H1 (cell line): Measurements from ENCODE around the gene TUBGCP6. TPM values are rescaled to one million over a fixed set of nuclear protein-coding genes. Genes with fewer than 3 reads are reported as not detected.
A peak's percentile ranks its signal among the peaks of the same experiment; 100 is the strongest.

Experiments used
- CTCF ChIA-PET: fragments of 300-600 bp; sonication (Branson Sonifier 250); formaldehyde crosslinking; loops from one replicate; lab custom pipeline; 2021; ENCODE audit not compliant: partially characterized antibody; lab: Charles Lee
- POLR2A ChIA-PET: fragments of 300-600 bp; sonication (Branson Sonifier 250); formaldehyde crosslinking; loops from one replicate; lab custom pipeline; 2021; ENCODE audit warnings: inconsistent platforms; ENCODE audit not compliant: partially characterized antibody; lab: Charles Lee
- DNase-seq, 2 experiments: peaks; one replicate each; pipeline versions ENCODE4 v3.0.0 to v3.0.0-alpha.2; 2010 to 2022; ENCODE audit warnings: low spot score in 2 of 2, low read depth in 1 of 2, mixed read lengths in 1 of 2
- FAIRE-seq: peaks from 2 replicates; lab custom pipeline; 2011; peaks lifted over from hg19 to GRCh38; lab: Jason Lieb, UNC
- H2AFZ ChIP-seq: 2 replicates; pipeline ENCODE4 v1.8.1; 2012; ENCODE audit warnings: low read length, inconsistent platforms
- H2AK5ac ChIP-seq: 2 replicates; pipeline ENCODE4 v1.6.1; 2013; ENCODE audit warnings: low read depth, low read length
- H2BK120ac ChIP-seq: replicated peaks from 2 replicates; pipeline ENCODE3; 2013; ENCODE audit warnings: low read depth, low read length, inconsistent platforms
- H2BK12ac ChIP-seq: 2 replicates; pipeline ENCODE4 v1.6.1; 2013; ENCODE audit warnings: low read depth, low read length
- H2BK15ac ChIP-seq: 2 replicates; pipeline ENCODE4 v1.6.1; 2013; ENCODE audit warnings: low read length
- H2BK20ac ChIP-seq: 2 replicates; pipeline ENCODE4 v1.6.1; 2013; ENCODE audit warnings: low read length
- H2BK5ac ChIP-seq: 2 replicates; pipeline ENCODE4 v1.6.1; 2013; ENCODE audit warnings: low read depth, low read length
- H3K14ac ChIP-seq: 2 replicates; pipeline ENCODE4 v1.6.1; 2013; ENCODE audit warnings: inconsistent platforms; ENCODE audit not compliant: insufficient read length
- H3K18ac ChIP-seq: 2 replicates; pipeline ENCODE4 v1.6.1; 2013; ENCODE audit warnings: low read length; ENCODE audit errors: extremely low read depth
- H3K23ac ChIP-seq: 2 replicates; pipeline ENCODE4 v1.6.1; 2013; ENCODE audit warnings: inconsistent platforms; ENCODE audit not compliant: insufficient read length
- H3K23me2 ChIP-seq: 2 replicates; pipeline ENCODE4 v1.6.1; 2013; ENCODE audit warnings: low read depth, low read length
- H3K27ac ChIP-seq: 2 replicates; pipeline ENCODE4 v1.6.1; 2011; ENCODE audit warnings: low read depth, low read length, inconsistent platforms
- H3K27me3 ChIP-seq, 4 experiments: replicated peaks in 1 of 4; 1 replicate in 1 of 4; 2 replicates in 3 of 4; pipeline versions ENCODE4 v1.6.1 to v1.8.1; 2011 to 2013; ENCODE audit warnings: low read length in 3 of 4, mild to moderate bottlenecking in 3 of 4, inconsistent platforms in 2 of 4, mixed read lengths in 2 of 4, moderate library complexity in 1 of 4; ENCODE audit not compliant: control insufficient read depth in 3 of 4, insufficient read depth in 3 of 4; ENCODE audit errors: extremely low read depth in 1 of 4
- H3K36me3 ChIP-seq, 4 experiments: 2 replicates each; pipeline versions ENCODE4 v1.6.1 to v1.8.1; 2011 to 2013; ENCODE audit warnings: mild to moderate bottlenecking in 4 of 4, low read length in 3 of 4, moderate library complexity in 2 of 4, control low read depth in 1 of 4, inconsistent platforms in 1 of 4; ENCODE audit not compliant: insufficient read depth in 4 of 4, control insufficient read depth in 2 of 4
- H3K4ac ChIP-seq: replicated peaks from 2 replicates; pipeline ENCODE3; 2013; ENCODE audit warnings: low read length, low read depth, mixed read lengths, inconsistent platforms; ENCODE audit not compliant: insufficient read length
- H3K4me1 ChIP-seq, 4 experiments: replicated peaks in 1 of 4; 1 replicate in 1 of 4; 2 replicates in 3 of 4; pipeline versions ENCODE4 v1.6.1 to v1.8.1; 2011 to 2013; ENCODE audit warnings: low read length in 3 of 4, inconsistent platforms in 2 of 4, mixed read lengths in 1 of 4; ENCODE audit not compliant: insufficient read depth in 4 of 4, control insufficient read depth in 3 of 4
- H3K4me2 ChIP-seq, 2 experiments: 2 replicates each; pipeline versions ENCODE4 v1.6.1 to v1.8.1; 2011 to 2013; ENCODE audit warnings: low read depth in 2 of 2, low read length in 2 of 2, control low read depth in 1 of 2, inconsistent platforms in 1 of 2, mild to moderate bottlenecking in 1 of 2; ENCODE audit not compliant: insufficient read depth in 1 of 2
- H3K4me3 ChIP-seq, 4 experiments: fragments of 200-600, 300-600 bp in 1 of 4; sonication (generic), shearing (Covaris generic), sonication (Bioruptor Twin) in 1 of 4; 2 replicates each; pipeline versions ENCODE4 v1.5.1 to v1.8.1; 2011 to 2016; ENCODE audit warnings: low read length in 4 of 4, low read depth in 3 of 4, control low read depth in 2 of 4, inconsistent platforms in 2 of 4, mild to moderate bottlenecking in 2 of 4, mixed read lengths in 1 of 4, moderate library complexity in 1 of 4; ENCODE audit not compliant: insufficient read depth in 2 of 4; ENCODE audit errors: extremely low read depth in 1 of 4
- H3K56ac ChIP-seq: replicated peaks from 2 replicates; pipeline ENCODE3; 2013; ENCODE audit warnings: low read depth, mild to moderate bottlenecking, mixed read lengths, low read length, inconsistent platforms; ENCODE audit not compliant: insufficient read length
- H3K79me1 ChIP-seq: 2 replicates; pipeline ENCODE4 v1.6.1; 2013; ENCODE audit warnings: low read depth, low read length, control low read depth
- H3K79me2 ChIP-seq, 2 experiments: 2 replicates each; pipeline versions ENCODE4 v1.6.1 to v1.8.1; 2012 to 2013; ENCODE audit warnings: low read length in 2 of 2, mild to moderate bottlenecking in 2 of 2, inconsistent platforms in 1 of 2; ENCODE audit not compliant: insufficient read depth in 2 of 2, control insufficient read depth in 1 of 2
- H3K9ac ChIP-seq, 4 experiments: replicated peaks in 1 of 4; 1 replicate in 1 of 4; 2 replicates in 3 of 4; pipeline versions ENCODE4 v1.6.1 to v1.8.1; 2011 to 2013; ENCODE audit warnings: low read depth in 3 of 4, low read length in 3 of 4, control low read depth in 2 of 4, mild to moderate bottlenecking in 2 of 4, moderate library complexity in 2 of 4, inconsistent platforms in 1 of 4; ENCODE audit errors: extremely low read depth in 1 of 4
- H3K9me3 ChIP-seq, 2 experiments: 2 replicates each; pipeline versions ENCODE4 v1.6.1 to v1.8.1; 2012 to 2013; ENCODE audit warnings: mild to moderate bottlenecking in 2 of 2, moderate library complexity in 2 of 2, control low read depth in 1 of 2, inconsistent platforms in 1 of 2, low read depth in 1 of 2, low read length in 1 of 2, mixed read lengths in 1 of 2; ENCODE audit not compliant: insufficient read depth in 2 of 2
- H4K20me1 ChIP-seq, 2 experiments: replicated peaks in 1 of 2; 2 replicates each; pipeline versions ENCODE3 to v1.8.1; 2011 to 2013; ENCODE audit warnings: inconsistent platforms in 2 of 2, low read length in 2 of 2, mild to moderate bottlenecking in 1 of 2; ENCODE audit not compliant: insufficient read depth in 2 of 2, control insufficient read depth in 1 of 2
- H4K5ac ChIP-seq: 2 replicates; pipeline ENCODE4 v1.6.1; 2013; ENCODE audit warnings: low read length, low read depth, mixed read lengths, inconsistent platforms; ENCODE audit not compliant: insufficient read length
- H4K8ac ChIP-seq: 2 replicates; pipeline ENCODE4 v1.8.0; 2013; ENCODE audit warnings: mild to moderate bottlenecking, moderate library complexity, low read length, inconsistent platforms; ENCODE audit not compliant: insufficient read depth; ENCODE audit errors: extremely low read depth
- H4K91ac ChIP-seq: replicated peaks from 2 replicates; pipeline ENCODE3; 2013; ENCODE audit warnings: low read length, mixed read lengths, inconsistent platforms; ENCODE audit not compliant: insufficient read length
- SRF ChIP-seq: IDR thresholded peaks from 2 replicates; pipeline ENCODE4 v1.6.1; 2011; ENCODE audit warnings: mild to moderate bottlenecking, low read depth, low read length, moderate library complexity
- TCF12 ChIP-seq: IDR thresholded peaks from 2 replicates; pipeline ENCODE4 v1.6.1; 2011; ENCODE audit warnings: low read depth, mild to moderate bottlenecking, low read length
- WGBS, 2 experiments: shearing (Covaris generic) in 1 of 2; methylation state at CpG; one replicate each; pipeline versions ENCODE4 v1.1.6 to v1.1.7; 2013 to 2015; ENCODE audit warnings: low lambda C conversion rate in 2 of 2, mixed read lengths in 2 of 2, inconsistent platforms in 1 of 2, low coverage in 1 of 2, missing lambda C conversion rate in 1 of 2; ENCODE audit not compliant: insufficient replicate concordance in 2 of 2, insufficient coverage in 1 of 2, insufficient read length in 1 of 2; ENCODE audit errors: extremely low coverage in 1 of 2, missing lambda C conversion rate in 1 of 2; 5-methylcytosine and 5-hydroxymethylcytosine counted together
- polyA plus RNA-seq, 7 experiments: library from polyadenylated mRNA; depleted of rRNA in 3 of 7; stranded (reverse) in 5 of 7; unstranded in 2 of 7; fragments of >200 nt in 5 of 7; fragments of 200-250 nt in 2 of 7; gene quantifications; 1 replicate in 5 of 7; 2 replicates in 1 of 7; 4 replicates in 1 of 7; pipeline versions ENCODE4 v1.2.1 to v1.2.3, GENCODE V29; 2011 to 2013; ENCODE audit warnings: missing spikeins in 2 of 7, mixed read lengths in 2 of 7
- total RNA-seq: library from RNA; stranded (reverse); fragmentation: NEBNext Ultra II Directional; extraction: Animal tissue kit (Norgen Biotek cat#: 25700); gene quantifications from 2 replicates; pipeline ENCODE4 v1.2.1, GENCODE V29; 2021
- TF ChIP-seq, protein P1 (sequence below): IDR thresholded peaks from 2 replicates; pipeline ENCODE4 v1.6.1; 2012; ENCODE audit warnings: inconsistent platforms

The TUBGCP6 gene
- total and polyA plus RNA-seq, 2 of the 8 experiments (the other 6 are each of a cell fraction or from before 2014, with no cell fraction given) = 24.2 to 24.7 TPM

DNA sequence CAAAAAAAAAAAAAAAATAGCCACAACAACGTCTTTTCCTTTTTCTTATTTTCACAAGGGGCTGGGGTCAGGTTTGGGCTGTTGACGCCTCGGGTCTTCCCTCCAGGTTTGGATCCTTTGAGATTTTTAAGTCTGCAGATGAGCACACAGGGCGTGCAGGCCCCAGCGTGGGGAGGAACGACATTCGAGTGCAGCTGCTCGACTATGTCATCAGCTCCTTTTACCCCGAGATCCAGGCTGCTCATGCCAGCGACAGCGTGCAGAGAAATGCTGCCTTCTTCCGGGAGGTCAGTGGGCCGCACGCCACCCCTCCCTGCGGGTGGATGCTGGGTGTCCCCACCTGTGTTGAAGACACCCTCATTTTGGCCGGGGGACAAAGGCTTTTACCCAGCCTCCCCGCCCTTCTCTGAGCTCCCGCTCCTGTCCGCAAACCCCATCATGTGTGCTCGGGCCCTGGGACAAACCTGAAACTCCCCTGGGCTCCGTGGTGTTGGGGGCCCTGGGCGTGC lies 36.3 kb downstream of the TUBGCP6 start:
- Histone ChIP-seq H2BK120ac (no peak overlapping the region), H2BK15ac (no peak overlapping the region), H4K20me1 (peaks cover 8 to 25% of the 10 kb centered on the region in 2 experiments), H2BK20ac (no peak overlapping the region), H3K27me3 (no peaks in the 10 kb centered on the region), H2AFZ (no peak overlapping the region), H3K4ac (no peak overlapping the region), H3K4me3 (no peak overlapping the region), H3K23ac (no peak overlapping the region), H3K23me2 (no peaks in the 10 kb centered on the region), H3K36me3 (peaks cover 4 to 29% (median 21%) of the 10 kb centered on the region in 4 experiments; a peak in 7 of 8 replicates), H4K5ac (no peak overlapping the region), H4K91ac (no peak overlapping the region), H3K9me3 (no peaks in the 10 kb centered on the region), H2BK5ac (no peak overlapping the region), H3K79me1 (peaks cover 5% of the 10 kb centered on the region; the same call in 1 of the 2 replicates), H2AK5ac (no peak overlapping the region), H3K79me2 (peaks cover 0 to 13% of the 10 kb centered on the region in 2 experiments; a peak in 1 of 4 replicates), H3K27ac (no peak overlapping the region), H4K8ac (peak overlapping the region; percentile 14; the same call in 1 of the 2 replicates), H3K9ac (no peak overlapping the region), H3K18ac (no peak overlapping the region), H3K56ac (no peak overlapping the region), H3K4me2 (no peak overlapping the region), H2BK12ac (no peak overlapping the region), H3K14ac (no peak overlapping the region), H3K4me1 (peaks cover 0 to 3% (median 1%) of the 10 kb centered on the region in 4 experiments; a peak in 2 of 7 replicates)
- 93% methylated on average over 21 of the region's 22 CpGs; no CpG with 5 or more reads in 1 of the 2 experiments for WGBS, 2 experiments
- DNase-seq (no peak), FAIRE-seq (no peak)
- ChIA-PET POLR2A (interaction anchor here (0.6 to 1.6 kb wide), 5 partner anchors 9 to 28 kb away, joined by 3 to 4 read pairs (median 3); no protein-coding TSS in a partner anchor), CTCF (interaction anchor here (0.5 to 7.0 kb wide), 14 partner anchors 10 to 441 kb away, joined by 3 to 83 read pairs (median 4); partner anchors contain the start of gene PANX2)
- TF ChIP-seq, protein P1, sequence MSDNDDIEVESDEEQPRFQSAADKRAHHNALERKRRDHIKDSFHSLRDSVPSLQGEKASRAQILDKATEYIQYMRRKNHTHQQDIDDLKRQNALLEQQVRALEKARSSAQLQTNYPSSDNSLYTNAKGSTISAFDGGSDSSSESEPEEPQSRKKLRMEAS = no peak
- no peak for TF ChIP-seq TCF12
- TF ChIP-seq SRF = no peak
